Activated CD4-positive, alpha-beta memory T cell treated with anti-CD3 and anti-CD28 coated beads, Interleukin-2, amount 10 ng/mL, durations not matched to agents 7 days and 5 days (primary cell): ENCODE measurements around the gene DFFA. TPM values are rescaled to one million over a fixed set of nuclear protein-coding genes. Genes with fewer than 3 reads are reported as not detected.
A peak's percentile ranks its signal among the peaks of the same experiment; 100 is the strongest.

Experiments
- CTCF ChIA-PET: fragments of 350-600 bp; sonication (Branson Sonifier 250); formaldehyde crosslinking; loops from one replicate; lab custom pipeline; 2021; ENCODE audit warnings: antibody characterized with exemption, inconsistent platforms; lab: Charles Lee
- POLR2A ChIA-PET: fragments of 350-600 bp; sonication (Branson Sonifier 250); formaldehyde crosslinking; loops from one replicate; lab custom pipeline; 2021; ENCODE audit warnings: antibody characterized with exemption; lab: Charles Lee
- DNase-seq: peaks from one replicate; pipeline ENCODE4 v3.0.0-alpha.2; 2020
- H3K27ac Mint-ChIP-seq: one replicate; pipeline ENCODE4 v1.8.0; 2021; ENCODE audit warnings: mild to moderate bottlenecking, mixed read lengths
- H3K27me3 Mint-ChIP-seq: one replicate; pipeline ENCODE4 v1.8.0; 2021; ENCODE audit warnings: mixed read lengths
- H3K36me3 Mint-ChIP-seq: one replicate; pipeline ENCODE4 v1.8.0; 2021; ENCODE audit warnings: low read depth, mixed read lengths
- H3K4me1 Mint-ChIP-seq: one replicate; pipeline ENCODE4 v1.8.0; 2021; ENCODE audit warnings: mixed read lengths
- H3K4me3 Mint-ChIP-seq: one replicate; pipeline ENCODE4 v1.8.0; 2021; ENCODE audit warnings: mild to moderate bottlenecking, mixed read lengths
- H3K9me3 Mint-ChIP-seq: one replicate; pipeline ENCODE4 v1.8.0; 2021; ENCODE audit warnings: mixed read lengths
- total RNA-seq, 2 experiments: library from RNA; stranded (reverse); gene quantifications; one replicate each; pipeline ENCODE4 v1.2.3, GENCODE V29; 2021

Gene DFFA, protein sequence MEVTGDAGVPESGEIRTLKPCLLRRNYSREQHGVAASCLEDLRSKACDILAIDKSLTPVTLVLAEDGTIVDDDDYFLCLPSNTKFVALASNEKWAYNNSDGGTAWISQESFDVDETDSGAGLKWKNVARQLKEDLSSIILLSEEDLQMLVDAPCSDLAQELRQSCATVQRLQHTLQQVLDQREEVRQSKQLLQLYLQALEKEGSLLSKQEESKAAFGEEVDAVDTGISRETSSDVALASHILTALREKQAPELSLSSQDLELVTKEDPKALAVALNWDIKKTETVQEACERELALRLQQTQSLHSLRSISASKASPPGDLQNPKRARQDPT
- 10 to 100 TPM; 23.5 to 24.2 TPM for total RNA-seq

DNA sequence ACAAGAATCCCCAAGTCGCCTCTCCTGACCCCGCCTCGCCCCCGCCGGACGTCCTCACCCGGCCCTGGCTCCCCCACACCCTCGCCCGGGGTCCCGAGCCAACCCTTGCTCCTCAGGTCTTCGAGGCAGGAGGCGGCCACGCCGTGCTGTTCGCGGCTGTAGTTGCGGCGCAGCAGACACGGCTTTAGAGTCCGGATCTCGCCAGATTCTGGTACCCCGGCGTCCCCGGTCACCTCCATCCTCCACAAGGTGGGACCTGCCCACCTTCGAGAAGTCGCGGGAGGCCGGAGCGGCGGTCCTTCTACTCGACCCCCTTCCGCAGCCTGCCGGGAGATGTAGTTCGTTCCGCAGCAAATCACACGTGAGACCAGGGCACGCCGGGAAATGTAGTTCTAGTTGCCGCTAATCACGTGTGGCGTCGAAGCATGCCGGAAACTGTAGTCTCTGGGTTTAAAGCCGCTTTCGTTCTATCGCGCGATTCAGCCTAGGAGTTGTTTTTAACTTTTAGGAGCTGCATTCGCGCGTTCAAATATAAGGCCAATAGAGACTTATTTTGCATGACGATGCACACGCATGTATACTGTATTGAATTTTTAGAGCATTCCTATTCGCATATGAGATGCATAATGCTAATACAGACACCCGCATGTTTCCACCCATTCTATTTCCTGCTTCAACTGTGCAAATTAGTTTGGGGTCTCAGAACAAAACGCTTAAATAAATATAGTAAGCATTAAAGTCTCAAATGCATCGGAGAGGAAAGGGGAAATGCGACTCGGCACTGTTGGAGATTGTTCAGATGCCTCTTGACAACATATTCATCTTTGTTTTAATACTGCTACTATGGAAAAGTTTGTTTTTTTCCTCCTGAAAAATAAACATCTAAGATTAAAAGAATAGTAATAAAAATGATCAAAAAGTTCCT lies at the start of gene DFFA:
TSS of gene DFFA (minus strand) at position 310 of the 925 bp plus-strand sequence. CDS start at position 239, 71 bp downstream.
- no peaks in the 10 kb centered on the region for H3K27me3 Mint-ChIP-seq
- peaks cover 54% of the 10 kb centered on the region for H3K4me1 Mint-ChIP-seq
- ChIA-PET CTCF (interaction anchor here (0.6 to 1.9 kb wide), 4 partner anchors 22 to 819 kb away, joined by 3 to 11 read pairs (median 4); no protein-coding TSS in a partner anchor), POLR2A (interaction anchor here (1.9 kb wide), 1 partner anchor 9 kb away, joined by 5 read pairs; no protein-coding TSS in a partner anchor)
- peak within 1 kb of the TSS; percentile 77 for H3K27ac Mint-ChIP-seq
- DNase-seq = peak; percentile 94
- peaks cover 22% of the 10 kb centered on the region for H3K36me3 Mint-ChIP-seq
- no peaks in the 10 kb centered on the region for H3K9me3 Mint-ChIP-seq
- peak within 1 kb of the TSS; percentile 81 for H3K4me3 Mint-ChIP-seq

DNA sequence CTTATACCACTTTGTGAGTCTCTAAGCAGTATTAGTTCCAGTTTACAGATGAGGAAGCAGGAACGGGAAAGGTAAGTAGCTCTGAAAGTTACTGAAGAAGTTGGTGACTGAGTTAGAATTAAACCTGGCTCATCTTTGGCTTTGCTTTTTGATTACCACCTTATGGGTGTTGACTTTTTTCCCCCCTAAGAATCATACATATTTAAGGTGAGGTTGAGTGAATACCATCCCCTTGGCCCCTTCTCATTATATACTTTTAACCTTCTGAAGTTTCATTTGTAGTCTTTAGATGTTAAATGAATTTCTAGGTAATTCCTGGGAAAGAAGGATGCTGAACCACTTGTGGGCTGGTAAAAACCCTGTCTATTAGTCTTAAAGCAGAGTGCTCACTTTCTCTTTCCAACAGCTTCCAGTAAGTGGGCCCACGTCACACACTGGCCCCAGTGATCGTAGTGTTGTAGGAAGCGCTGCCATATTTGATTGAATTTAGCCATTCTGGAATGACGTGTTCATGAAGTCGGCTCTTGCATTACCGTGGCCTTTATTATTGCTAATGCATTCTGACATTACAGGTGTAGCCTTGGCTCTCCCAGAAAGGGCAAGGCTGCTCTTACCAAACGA lies 49.3 kb upstream of the DFFA start:
- no peak for DNase-seq
- H3K27ac Mint-ChIP-seq = no peak overlapping the region
- H3K4me1 Mint-ChIP-seq = peaks cover 36% of the 10 kb centered on the region
- H3K9me3 Mint-ChIP-seq = no peaks in the 10 kb centered on the region
- peaks cover 19% of the 10 kb centered on the region for H3K36me3 Mint-ChIP-seq
- POLR2A ChIA-PET = interaction anchor here (1.4 to 3.0 kb wide), 2 partner anchors 9 to 11 kb away, joined by 9 to 12 read pairs; no protein-coding TSS in a partner anchor
- H3K27me3 Mint-ChIP-seq = no peaks in the 10 kb centered on the region
- no peak overlapping the region for H3K4me3 Mint-ChIP-seq
- CTCF ChIA-PET = interaction anchor here (0.6 to 1.2 kb wide), 4 partner anchors 9 to 99 kb away, joined by 3 to 4 read pairs (median 3); no protein-coding TSS in a partner anchor

DNA sequence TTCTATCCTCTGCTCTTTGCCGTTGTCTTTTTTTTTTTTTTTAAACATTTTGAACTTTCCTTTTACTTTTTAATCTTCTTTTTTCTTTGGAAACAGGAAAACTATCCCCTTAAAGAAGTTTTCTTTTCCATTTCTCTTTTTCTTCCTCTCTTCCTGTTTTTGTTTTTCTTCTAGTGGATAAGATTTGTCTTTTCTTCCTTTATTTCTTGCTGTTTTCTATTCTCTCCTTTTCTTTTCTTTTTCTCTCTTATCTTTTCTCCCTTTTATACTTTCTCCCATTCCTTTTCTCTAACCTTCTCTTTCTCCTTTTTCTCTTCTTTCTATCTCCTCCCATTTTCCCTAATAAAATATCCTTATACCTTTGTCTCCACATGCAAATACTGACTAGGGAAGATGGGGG lies 48.6 kb upstream of the DFFA start:
- Mint-ChIP-seq H3K36me3 (peaks cover 19% of the 10 kb centered on the region), H3K9me3 (no peaks in the 10 kb centered on the region), H3K4me3 (no peak overlapping the region), H3K4me1 (peaks cover 40% of the 10 kb centered on the region), H3K27ac (no peak overlapping the region), H3K27me3 (no peaks in the 10 kb centered on the region)
- ChIA-PET POLR2A (interaction anchor here (1.0 to 3.0 kb wide), 3 partner anchors 8 to 11 kb away, joined by 3 to 12 read pairs (median 5); no protein-coding TSS in a partner anchor), CTCF (interaction anchor here (1.1 to 1.2 kb wide), 2 partner anchors 13 to 26 kb away, joined by 3 read pairs; no protein-coding TSS in a partner anchor)
- no peak for DNase-seq

DNA sequence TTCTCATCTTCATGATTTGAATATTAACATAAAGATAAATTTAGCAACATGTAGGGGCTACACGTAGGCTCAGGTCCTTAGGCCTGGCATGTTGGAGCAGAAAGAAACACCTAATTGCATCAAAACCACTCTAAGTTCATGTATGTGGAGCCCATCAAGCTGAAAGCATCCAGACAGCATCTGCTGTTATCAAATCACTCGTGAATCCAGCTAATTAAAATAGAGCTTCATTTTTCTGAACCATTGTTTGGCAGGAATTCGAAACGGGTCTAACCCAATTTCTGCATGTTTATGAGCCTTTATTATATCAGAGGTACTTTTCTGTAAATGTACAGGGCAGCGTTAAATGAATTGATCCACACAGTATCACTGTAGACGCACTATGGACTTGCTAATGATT lies 48.2 kb upstream of the DFFA start:
- no peak overlapping the region for H3K27ac Mint-ChIP-seq
- POLR2A ChIA-PET = interaction anchor here (1.0 to 3.0 kb wide), 3 partner anchors 8 to 11 kb away, joined by 3 to 12 read pairs (median 5); no protein-coding TSS in a partner anchor

DNA sequence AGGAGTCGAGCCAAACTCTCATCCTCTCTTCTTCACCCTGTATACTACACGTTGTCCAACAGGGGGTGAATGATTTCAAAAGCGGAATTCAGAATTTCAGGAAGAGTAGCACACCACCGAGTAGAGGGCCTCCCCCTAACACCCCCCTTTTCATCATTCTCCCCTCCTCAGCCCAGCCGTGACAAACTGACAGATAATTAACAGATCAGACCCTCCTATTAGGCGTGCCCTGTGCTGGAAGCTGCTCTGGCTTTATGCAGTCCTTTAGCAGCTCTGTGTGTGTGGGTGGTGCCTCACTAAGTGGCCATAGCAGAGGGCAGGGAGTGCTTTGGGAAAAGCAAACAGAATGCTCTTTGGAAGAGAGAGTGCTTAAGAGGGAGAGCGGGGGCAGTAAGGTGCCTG lies 46.7 kb upstream of the DFFA start:
- ChIA-PET CTCF (interaction anchor here (1.1 kb wide), 1 partner anchor 12 kb away, joined by 4 read pairs; no protein-coding TSS in a partner anchor), POLR2A (no interaction called here)
- H3K27me3 Mint-ChIP-seq = no peaks in the 10 kb centered on the region
- peaks cover 47% of the 10 kb centered on the region for H3K4me1 Mint-ChIP-seq
- no peak overlapping the region for H3K27ac Mint-ChIP-seq
- no peak overlapping the region for H3K4me3 Mint-ChIP-seq
- no peak for DNase-seq
- no peaks in the 10 kb centered on the region for H3K9me3 Mint-ChIP-seq
- peaks cover 19% of the 10 kb centered on the region for H3K36me3 Mint-ChIP-seq

More for the DNA sequence above, 48.2 kb upstream of the DFFA start:
- Mint-ChIP-seq H3K4me3 (no peak overlapping the region), H3K4me1 (peaks cover 44% of the 10 kb centered on the region), H3K36me3 (peaks cover 19% of the 10 kb centered on the region), H3K27me3 (no peaks in the 10 kb centered on the region), H3K9me3 (no peaks in the 10 kb centered on the region)
- CTCF ChIA-PET = interaction anchor here (1.1 kb wide), 1 partner anchor 13 kb away, joined by 5 read pairs; no protein-coding TSS in a partner anchor
- DNase-seq = no peak

DNA sequence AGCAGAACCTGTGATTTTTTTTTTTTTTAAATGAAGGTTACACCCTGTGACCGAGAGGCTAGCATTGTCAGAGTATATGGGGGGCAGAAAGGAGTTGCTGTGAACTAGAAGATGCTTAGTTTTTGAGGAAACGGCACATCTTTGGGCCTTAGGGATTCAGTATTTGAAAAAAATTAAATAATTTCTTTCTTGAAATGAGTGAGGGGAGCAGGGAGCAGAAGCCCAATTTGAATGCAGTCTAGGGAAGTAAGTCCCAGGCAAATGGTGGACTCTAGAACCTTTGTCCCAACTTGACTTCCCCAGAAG lies 45.3 kb upstream of the DFFA start:
- H3K4me3 Mint-ChIP-seq = no peak overlapping the region
- H3K27me3 Mint-ChIP-seq = no peaks in the 10 kb centered on the region
- H3K27ac Mint-ChIP-seq = no peak overlapping the region
- H3K9me3 Mint-ChIP-seq = no peaks in the 10 kb centered on the region
- H3K4me1 Mint-ChIP-seq = peaks cover 57% of the 10 kb centered on the region
- H3K36me3 Mint-ChIP-seq = peaks cover 16% of the 10 kb centered on the region
- CTCF ChIA-PET = no interaction called here
- DNase-seq = no peak
- POLR2A ChIA-PET = no interaction called here

DNA sequence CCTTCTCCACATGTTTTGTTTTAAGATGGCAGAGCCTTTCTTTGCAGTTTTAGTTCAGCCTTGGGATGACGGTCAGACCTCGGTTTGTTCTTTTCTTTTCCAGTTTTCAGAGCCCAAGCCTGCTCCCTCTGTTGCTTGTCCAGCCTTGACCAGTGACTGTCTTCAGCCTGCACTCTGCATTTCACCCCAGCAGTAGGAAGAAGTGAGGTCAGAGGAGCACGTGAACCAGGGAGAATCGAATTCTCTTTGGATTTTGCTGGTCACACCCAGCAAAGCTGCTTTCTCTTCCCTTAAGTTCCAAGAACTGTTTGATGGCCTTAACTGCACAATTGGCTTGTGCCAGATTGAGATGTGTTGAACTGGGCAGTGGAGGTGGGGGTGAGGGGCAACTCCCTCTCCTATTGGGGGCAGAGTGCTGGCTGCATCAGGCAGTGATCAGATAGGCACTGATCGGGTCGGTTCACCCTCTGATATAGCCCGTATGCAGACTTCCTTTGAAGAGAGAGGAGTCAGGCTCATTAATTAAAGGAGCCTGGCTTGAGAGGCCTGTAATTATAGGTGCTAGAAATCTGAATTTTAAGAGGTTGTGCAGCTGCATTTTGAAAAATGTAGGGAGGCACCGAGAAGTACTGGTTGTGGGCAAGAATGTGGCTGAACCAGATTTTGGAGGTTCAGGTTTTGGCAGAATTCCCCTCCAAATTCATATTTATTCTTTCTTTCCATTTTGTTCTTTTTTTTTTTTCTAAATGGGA lies 44.8 kb upstream of the DFFA start:
- H3K36me3 Mint-ChIP-seq = peaks cover 16% of the 10 kb centered on the region
- no peak overlapping the region for H3K4me3 Mint-ChIP-seq
- no peak overlapping the region for H3K27ac Mint-ChIP-seq
- DNase-seq = no peak
- CTCF ChIA-PET = interaction anchor here (1.0 kb wide), 1 partner anchor 9 kb away, joined by 3 read pairs; no protein-coding TSS in a partner anchor
- H3K27me3 Mint-ChIP-seq = no peaks in the 10 kb centered on the region
- peaks cover 57% of the 10 kb centered on the region for H3K4me1 Mint-ChIP-seq
- POLR2A ChIA-PET = no interaction called here
- no peaks in the 10 kb centered on the region for H3K9me3 Mint-ChIP-seq

DNA sequence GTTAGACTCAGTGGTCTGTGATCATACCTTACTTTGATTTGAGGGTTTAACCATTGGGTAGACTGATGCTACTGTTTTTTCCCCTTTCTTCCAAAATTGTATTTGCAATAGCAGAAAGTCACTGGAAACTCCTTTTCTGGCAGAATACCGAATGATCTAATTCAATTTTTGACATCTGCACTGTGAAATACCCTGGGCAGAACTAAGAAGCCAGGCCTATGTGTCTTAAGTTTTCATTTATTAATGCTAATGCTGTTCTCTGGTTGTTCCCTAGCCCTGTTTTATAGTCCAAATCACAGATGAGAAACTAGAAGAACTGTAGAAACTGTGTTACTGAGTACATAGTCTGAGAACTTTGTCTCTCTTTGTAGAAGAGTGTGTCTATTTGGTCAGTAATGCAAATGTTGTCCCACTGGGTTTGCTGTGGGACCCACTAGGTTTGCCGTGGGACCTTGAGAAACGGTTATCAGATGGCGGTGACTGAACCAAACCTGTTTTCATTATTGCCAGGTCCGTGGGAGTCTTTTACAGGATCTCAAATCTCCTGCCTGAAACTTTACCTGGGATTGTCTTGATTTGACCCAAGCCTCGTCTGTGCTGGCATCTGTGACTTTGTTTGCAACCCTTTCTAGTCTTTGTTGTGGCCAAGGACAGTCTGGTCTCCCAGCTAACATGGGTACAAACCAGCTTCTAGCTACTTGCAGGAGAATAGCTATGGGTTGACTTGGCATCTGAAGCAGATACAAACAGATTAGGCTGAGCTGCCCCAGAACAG lies 43.8 kb upstream of the DFFA start:
- Mint-ChIP-seq H3K4me3 (no peak overlapping the region), H3K9me3 (no peaks in the 10 kb centered on the region), H3K27me3 (no peaks in the 10 kb centered on the region), H3K27ac (no peak overlapping the region), H3K4me1 (peaks cover 57% of the 10 kb centered on the region), H3K36me3 (peaks cover 11% of the 10 kb centered on the region)
- DNase-seq = no peak
- CTCF ChIA-PET = interaction anchor here (1.0 kb wide), 1 partner anchor 8 kb away, joined by 3 read pairs; no protein-coding TSS in a partner anchor
- POLR2A ChIA-PET = no interaction called here

DNA sequence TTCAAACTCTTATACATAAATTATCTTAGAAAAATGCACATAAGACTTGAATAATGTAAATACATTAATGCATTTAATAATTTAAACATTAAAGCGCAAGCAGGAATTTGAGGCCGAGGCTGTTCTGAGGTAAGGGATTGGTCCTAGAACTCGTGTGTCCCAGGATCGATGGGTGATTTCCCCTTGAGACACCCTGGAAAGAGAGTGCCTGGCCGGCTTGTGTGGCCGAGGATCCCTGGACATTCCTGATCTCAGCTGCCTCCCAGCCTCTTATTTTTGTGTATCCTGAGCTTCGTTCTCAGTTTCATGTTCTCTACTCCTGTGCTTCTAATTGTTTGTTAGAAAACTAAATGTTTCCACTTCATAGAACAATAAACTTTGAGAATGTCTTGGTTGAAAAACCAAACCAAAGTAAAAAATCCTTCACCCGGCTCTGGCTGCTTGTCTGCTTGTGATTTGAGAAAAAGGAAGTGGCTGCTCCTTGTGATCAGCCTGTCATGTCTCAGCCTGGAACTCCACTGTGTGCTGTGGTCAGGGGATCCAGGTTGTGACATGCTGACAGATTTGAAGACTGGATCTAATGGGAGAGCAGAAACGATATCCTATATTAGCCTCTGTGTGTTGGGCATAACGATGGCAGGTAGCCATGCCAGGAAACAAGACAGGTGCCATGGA lies 43.1 kb upstream of the DFFA start:
- ChIA-PET POLR2A (no interaction called here), CTCF (interaction anchor here (1.2 kb wide), 1 partner anchor 20 kb away, joined by 3 read pairs; no protein-coding TSS in a partner anchor)
- Mint-ChIP-seq H3K4me1 (peaks cover 60% of the 10 kb centered on the region), H3K9me3 (no peaks in the 10 kb centered on the region), H3K4me3 (no peak overlapping the region), H3K27ac (no peak overlapping the region), H3K27me3 (no peaks in the 10 kb centered on the region), H3K36me3 (peaks cover 9% of the 10 kb centered on the region)
- DNase-seq = no peak

DNA sequence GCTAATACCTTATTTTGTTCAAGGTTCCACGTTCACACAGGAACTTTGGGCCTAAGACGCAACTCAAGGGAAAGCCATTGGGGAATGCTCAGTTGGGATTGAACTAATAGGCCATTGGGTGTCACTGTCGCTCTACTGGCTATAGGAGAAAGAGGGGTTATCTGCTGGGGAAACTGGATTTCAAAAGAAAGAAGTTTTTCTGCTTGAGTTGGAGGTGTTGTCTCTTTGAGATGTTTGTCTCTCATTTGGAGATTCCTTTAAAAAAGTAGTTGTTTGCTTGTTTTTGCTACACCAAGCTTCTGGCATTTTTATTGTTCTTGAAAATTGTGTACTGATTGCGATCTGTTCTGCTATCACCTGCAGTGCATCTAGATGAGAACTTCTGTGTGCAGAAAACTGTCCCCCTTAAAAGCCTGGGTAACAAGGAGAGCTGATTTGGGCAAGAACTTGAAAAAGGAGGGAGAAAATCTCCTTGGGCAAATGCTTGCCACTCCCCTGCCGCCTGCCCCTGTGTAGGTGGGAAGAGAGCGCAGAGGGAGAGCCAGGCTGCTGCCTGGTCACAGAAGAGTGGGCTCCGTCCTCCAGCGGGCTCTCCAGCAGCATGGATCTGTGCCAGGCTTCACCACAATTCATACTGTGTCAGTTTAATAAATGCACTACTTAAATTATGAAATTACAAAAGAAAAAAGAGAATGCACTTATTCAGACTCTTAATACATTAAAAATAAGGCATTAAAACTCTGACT lies 42.3 kb upstream of the DFFA start:
- Mint-ChIP-seq H3K4me3 (no peak overlapping the region), H3K9me3 (no peaks in the 10 kb centered on the region), H3K27ac (no peak overlapping the region), H3K27me3 (no peaks in the 10 kb centered on the region), H3K4me1 (peaks cover 66% of the 10 kb centered on the region), H3K36me3 (peaks cover 11% of the 10 kb centered on the region)
- CTCF ChIA-PET = interaction anchor here (1.0 to 1.4 kb wide), 3 partner anchors 16 to 21 kb away, joined by 3 to 6 read pairs (median 3); no protein-coding TSS in a partner anchor
- POLR2A ChIA-PET = no interaction called here
- no peak for DNase-seq
